DMS153 treated with DMSO at 0.1 percent for 48 hours (cell line): ENCODE measurements around the gene KCNJ10.

Experiments
- DNase-seq: peaks from one replicate; lab custom pipeline; 2025; ENCODE audit not compliant: unreplicated experiment; lab: John Stamatoyannopoulos, UW

KCNJ10 gene

DNA sequence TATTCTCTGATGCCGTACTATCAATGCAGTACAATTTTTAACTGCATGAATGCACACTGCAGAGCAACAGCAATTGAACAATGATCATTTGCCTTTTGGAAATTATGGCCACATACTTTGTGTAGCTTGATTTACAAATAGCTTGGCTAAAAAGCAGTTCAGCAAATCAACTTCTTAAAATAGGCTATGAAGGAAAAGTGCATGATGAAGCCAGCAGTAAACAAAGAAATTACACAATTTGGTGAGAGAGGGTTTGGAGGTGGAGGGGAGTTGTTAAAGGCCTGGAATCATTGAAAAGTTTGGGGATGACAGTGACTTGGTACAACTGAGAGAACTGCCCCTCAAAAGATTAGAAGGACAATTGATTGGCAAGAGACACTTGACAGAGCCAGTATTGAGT, 44.6 kb downstream of the KCNJ10 start:
- no peak for DNase-seq

DNA sequence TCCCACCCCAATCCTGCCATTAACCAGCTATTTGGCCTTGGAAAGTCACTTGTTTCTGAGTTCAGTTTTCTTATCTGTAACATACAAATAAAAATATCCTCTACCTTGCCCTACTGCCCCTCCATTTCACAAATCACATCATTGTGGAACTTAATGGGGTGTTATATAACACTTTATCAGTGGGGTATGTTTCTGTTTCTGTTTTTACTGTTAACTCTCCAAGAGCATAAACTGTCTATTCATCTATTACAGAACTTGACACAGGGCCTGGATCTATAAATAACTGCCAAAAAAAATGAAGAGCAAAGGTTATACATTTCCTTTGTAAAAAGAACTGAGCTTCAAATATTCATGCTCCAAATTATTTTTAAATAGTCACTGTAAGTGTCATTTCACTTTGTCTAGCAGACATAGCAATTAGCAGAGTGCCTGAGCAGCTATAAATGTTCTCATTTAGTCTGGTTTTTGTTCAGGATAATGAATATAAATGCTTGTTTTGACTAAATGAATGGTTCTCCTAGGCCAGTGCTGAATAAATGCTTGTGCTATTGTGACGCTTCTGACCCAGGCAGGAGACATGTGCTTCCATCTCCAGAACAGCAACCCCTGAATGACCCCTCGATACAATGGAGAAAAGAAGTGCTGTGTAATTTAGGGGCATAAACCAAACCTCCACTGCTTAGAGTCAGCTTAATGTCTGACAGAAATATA, 45.6 kb downstream of the KCNJ10 start:
- no peak for DNase-seq

DNA sequence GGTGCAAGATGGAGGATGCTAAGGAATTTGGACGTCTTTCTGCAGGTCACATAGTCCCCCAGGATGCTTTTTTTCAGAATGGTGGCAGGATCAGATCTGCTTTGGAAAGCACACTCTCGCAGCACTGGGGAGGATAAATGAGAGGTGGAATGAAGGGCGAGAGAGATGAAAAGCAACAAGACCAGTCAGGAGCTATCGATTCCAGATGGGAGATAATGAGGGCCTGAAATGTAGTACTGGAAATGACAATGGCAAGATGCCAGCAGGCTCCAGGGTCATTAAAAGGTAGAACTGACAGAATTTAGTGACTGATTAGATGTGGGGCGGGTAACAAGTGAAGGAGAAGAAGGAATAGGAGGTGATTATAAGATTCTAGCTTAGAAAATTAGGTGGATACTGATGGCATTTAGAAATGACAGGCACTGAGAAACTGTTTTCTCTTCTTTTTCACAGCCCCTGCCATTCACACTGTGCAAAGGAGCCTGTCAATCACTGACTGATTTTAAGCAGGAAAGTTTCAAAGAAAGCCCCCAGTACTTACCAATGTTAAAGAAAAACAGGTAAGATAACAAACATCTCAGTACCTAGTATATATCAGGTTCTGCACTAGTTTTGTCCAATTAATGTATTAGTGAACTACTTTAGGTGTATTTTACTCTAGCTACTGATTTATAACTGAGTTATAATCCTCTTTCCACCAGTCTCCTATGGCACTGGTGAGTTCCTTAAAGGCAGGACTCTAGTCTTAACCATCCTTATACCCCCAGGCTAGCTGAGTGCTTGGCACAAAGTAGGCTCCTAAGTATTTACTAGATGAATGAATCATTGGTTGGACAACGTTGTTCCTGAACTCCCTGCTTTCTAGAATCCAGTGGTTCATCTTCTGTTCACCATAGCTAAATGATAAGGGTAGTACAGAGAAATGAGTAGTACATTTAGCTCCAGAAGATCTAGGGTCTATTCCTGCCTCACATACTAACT, 47.3 kb downstream of the KCNJ10 start:
- DNase-seq: no peak

DNA sequence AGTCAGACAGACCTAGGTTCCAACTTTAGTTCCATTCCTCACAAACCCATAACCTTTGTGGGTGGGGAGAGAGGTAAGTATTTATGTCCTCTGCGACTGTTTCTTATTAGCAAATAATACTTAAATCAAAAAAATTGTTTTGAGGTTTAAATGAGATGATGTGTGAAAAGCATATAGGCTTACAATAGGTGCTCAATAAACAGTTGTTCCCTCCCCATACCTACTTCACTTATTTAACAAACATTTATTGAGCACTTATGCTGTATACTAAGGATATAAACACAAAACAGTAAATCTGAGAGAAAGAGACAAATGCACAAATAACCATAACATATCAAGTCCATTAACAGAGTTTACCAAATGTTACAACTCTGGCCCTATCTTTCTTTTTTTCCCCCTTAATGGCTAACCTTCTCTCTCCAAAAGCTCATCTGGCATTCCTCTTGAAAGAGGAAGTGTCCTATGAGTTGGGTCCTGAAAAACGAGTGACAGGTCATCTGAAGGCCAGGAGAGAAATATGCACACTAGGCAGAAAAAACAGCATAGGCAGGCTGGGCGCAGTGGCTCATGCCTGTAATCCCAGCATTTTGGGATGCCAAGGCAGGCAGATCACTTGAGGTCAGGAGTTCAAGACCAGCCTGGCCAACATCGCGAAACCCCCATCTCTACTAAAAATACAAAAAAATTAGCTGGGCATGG, 48.4 kb downstream of the KCNJ10 start:
- no peak for DNase-seq

DNA sequence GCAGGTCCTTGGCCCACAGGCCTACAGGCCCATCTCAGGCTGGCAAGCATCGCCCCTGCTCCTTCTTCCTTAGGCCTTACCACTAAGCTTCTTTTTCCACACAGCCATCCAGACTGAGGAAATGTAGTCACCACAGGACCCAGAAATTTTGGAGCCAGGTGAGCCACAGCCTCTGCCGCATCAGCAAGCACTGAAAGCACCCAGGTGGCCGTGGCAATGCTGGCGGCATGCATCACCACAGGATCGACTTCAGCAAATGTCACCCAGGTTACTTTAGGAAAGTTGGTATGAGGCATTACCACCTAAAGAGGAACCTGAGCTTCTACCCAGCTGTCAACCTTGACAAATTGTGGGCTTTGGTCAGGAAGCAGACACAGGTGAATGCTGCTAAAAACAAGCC, 49.8 kb downstream of the KCNJ10 start:
- DNase-seq: no peak

DNA sequence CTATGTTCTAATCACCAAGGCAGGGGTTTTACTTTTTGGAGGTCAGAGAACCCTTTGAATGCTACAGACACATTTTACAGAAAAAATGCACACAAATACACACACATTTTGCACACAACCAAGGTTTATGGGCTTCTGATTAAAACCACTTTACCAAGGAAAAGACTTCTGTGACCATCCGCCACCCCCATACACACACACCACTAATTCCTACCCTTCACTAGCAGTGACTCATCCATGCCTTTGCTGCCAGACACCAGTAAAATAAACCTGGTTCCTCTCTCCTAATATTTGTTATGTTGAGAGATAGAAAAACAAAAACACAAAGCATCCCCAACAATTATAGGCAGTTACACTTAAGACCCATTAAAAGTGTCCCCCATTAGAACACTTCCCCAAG, 51.1 kb downstream of the KCNJ10 start:
- DNase-seq: no peak

DNA sequence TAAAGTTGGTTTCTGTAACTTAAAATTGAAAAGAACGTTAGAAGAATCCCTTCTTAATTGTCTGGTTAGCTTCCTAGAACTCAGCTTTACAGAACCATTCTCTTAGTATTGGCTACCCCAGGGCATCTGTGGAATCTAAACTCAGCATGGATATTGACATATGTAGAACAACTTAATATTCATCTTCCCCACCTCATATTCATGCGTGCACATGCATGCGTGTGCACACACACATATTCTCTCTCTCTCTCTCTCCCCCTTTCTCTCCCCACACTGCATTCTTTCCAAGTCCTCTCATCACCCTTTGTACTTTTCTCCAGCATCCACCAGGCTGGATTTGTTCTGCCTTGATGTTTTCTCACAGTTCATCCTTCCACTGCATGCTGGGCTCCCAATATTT, 51.6 kb downstream of the KCNJ10 start:
- DNase-seq: no peak

DNA sequence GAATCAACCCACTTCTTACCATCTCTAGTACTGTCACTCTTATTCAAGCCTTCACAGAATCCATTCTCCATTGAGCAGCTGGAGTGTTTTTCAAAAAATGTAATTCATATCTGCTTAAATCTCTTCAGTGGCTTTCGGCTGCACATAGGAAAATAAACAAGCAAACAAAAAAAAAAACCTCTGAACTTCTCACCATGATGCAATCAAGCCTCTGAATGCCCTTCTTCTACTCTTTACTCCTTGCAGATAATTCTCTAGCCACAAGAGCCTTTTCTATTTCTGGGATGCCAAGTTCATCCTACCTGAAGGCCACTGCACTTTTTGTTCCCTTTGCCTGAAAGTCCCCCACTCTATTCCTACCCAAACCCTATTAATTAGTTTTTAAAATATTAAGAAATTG, 52.4 kb downstream of the KCNJ10 start:
- no peak for DNase-seq

DNA sequence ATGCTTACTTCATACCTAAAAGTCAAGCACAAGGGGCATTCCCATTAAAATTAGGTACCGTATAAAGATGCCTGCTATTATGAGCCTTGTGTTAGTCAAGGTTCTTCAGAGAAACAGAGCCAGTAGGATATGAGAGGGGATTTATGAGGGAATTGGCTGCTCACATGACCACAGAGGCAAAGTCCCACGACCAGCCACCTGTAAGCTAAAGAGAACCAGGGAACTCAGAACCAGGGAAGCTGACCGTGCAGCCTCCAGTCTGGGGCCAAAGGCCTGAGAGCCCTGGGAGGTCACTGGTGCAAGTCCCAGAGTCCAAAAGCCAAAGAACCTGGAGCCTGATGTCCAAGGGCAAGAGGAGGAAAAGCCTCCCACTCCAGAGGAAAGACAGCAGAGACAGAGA, 58.2 kb downstream of the KCNJ10 start:
- no peak for DNase-seq

DNA sequence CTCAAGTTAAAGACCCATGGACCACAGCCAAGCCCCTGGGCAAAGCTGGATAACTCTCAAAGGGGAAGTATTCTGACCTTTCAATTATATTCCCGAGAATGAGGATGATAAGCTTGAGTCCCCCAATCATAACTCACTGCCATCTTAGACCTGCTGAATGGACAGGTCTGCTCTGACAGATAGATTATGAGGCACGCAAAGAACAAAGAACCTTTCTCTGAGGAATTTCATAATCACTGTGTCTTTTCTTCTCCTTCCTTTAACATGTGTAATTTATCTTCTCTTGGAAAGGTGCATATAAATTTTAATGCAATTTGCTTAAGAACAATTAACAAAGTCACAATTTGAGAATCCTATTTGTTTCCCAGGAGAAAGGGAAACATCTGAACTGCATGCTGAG, 60.2 kb downstream of the KCNJ10 start:
- DNase-seq: no peak

DNA sequence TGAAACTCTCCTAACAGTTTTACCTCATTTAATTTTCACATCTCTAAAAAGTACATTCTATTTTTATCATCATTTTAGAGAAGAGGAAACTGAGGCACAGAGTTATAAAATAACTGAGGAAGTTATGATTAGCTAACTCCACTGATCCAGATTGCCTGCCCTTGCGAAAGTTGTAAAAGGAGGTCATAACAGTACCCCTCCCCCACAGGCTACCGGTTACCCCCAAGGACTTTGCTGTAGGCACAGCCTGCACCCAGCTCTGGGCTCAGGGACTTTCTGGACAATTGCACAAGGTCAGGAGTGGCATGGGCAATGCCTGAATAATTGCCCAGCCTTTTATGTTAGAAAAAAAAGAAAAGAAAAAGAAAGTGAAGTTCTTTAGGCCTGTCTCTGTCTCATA, 60.9 kb downstream of the KCNJ10 start:
- DNase-seq: no peak

DNA sequence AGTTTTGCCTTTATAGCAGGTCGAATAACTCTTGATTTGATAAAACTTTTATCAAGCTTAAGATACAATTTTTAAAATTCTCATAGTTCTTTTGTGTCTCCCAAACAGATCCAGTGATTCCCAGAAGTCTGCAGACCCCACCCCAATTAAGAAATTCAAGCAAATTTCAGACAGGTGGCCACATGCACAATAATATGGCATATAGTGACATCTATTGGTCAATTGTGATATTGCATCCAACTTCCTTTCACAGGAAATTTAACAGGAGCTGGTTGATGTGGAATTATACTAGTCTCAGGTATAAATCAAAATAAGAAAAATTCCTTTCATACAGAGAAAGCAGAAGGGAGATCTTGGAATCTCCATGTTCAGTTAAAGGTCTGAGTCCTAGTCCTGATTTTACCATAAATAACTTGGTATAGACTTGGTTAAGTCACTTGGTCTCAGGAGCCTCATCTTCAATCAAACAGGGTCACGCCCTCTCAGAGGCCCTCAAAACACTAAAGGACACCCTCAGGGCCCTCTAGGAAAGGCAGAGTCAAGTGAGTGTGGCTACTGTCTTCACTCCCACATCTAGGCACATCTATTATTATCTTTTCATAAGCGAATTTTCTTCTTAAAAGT, 62.3 kb downstream of the KCNJ10 start:
- peak; percentile 44 for DNase-seq

DNA sequence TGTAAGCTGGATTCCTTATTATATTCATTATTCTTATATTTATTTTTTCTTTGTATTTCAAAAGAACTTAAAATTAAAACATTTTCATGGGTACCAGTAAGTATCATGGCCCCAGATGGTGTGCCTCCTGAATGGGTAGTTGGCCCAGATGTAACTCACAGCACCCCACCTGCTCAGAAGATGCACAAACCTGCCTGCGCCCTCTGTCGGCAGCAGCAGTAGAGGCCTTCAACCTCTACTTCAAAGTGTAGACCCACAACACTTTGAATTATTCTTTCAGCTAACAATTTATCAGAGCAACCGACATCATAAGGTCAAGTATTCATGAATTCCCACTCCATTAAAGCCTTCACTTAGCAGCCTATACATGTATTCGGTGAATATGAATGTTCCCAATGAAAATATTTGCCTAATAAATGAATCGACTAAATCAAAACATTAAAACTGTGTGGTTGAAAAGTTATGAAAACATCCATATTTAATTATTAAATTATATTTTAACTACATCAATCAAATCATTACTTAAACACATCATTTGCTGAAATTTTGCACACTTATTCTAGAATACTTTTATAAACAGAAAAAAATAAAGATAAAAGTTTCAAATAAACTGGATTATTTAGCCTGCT, 63.5 kb downstream of the KCNJ10 start:
- peak; percentile 86 for DNase-seq

DNA sequence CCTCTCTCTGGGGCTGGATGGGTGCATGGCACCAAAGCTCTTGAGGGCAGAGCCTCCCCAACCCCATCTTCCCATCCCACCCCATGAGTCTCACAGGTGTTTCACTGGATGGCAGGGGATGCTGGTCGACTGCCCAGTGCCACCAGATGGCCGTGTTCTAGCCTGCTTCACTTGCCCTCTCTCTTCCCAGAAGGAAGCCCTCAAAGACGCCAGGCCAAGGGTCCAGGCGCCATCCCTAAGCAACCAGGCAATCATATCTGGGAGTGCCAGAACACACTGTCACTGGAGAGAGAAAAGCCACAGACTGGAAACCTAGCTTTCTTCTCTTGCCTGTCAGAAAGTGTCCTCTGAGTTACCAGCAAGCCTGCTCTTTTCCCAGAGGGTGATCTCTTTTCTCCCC, 64.9 kb downstream of the KCNJ10 start:
- no peak for DNase-seq

DNA sequence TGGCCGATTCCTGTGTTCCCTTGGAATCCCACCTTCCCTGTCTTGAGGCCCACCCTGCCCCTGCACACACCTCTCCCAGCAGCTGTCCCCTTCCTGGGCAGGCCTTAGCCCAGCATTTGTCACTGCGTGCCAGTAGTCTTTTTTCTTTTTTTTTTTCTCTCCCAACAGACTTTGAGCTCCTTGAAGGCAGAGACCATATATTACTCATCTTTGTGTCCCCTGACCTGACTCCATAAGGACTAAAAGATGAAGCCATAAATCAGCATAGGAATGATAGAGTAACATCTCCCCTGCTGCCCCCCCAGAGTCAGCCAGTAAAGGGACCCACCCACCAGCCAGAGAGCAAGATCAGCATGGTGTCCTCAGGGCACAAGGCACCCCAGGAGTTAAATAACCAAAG, 65.5 kb downstream of the KCNJ10 start:
- no peak for DNase-seq

DNA sequence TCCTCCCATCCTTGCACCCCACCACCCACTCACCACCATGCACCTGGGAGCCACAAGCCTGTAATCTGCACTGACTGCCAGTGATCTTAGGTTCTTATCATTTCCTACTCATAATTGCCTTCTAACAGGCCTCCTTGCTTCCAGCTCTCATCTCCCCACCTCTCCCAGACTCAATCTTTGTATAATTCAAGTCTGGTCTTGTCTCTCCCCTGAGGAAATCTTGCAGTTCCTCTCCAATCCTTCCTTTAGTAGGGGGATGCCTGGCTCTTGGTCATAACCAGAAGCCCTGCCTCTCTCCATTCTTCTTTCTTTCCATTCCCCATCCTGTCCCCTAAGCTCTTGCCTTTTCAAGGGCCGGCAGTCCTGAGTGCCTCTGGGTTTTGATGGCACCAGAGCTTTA, 66.0 kb downstream of the KCNJ10 start:
- DNase-seq: no peak

DNA sequence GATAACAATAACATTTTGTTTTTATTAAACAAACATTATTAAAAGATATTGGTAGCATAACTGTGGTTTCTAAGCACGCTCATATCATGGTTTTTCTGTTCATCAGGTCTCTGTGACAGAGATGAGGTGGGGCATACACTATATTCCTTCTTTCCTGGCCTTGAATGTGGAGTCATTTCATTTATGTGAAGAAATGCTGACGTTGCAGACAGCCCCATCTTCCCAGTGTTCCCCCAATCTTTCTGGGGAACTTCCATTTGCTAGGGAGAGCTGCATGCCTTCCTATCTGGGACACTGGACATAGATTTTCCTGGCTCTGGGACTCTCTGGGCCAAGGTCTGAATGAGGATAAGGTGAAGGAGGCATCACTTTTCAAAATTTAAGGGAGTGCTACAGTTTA, 68.5 kb downstream of the KCNJ10 start:
- DNase-seq: no peak

DNA sequence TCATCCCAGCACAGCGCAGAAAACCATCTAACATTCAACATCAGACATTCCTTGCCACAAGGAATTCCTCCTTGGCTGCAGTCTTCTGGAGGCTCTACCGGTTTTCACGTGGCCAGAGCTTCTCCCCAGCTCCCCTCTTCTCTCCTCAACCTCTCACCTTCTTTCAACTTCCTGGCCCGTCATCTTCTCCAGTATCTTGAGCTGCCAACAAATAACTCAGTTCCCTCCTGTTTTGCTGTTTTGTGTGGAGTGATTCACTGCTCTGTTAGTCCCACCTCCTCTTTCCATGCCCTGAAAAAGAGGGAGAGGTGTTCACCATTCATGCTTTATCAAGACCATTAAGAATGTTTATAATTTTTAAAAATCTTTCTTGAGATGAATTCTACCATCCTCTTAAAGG, 70.8 kb downstream of the KCNJ10 start:
- no peak for DNase-seq

DNA sequence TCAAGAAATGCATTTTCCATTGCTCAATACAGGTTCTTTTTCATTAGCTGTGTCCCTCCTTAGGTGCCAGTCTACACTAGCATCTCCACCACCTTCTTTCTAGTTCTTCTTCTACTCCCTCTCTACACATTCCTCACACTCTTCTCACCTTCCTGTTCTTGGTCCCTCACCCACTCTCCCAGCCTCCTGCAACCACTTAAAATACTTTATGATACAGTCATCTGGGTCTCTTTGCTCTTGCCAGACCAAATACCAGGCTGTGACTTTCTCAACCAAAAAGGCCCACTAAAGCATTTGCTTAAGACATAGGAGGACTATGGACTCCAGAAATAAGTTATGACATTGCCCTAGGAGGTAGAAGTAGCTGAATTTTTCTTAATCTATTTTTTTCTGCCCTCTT, 73.3 kb downstream of the KCNJ10 start:
- no peak for DNase-seq

DNA sequence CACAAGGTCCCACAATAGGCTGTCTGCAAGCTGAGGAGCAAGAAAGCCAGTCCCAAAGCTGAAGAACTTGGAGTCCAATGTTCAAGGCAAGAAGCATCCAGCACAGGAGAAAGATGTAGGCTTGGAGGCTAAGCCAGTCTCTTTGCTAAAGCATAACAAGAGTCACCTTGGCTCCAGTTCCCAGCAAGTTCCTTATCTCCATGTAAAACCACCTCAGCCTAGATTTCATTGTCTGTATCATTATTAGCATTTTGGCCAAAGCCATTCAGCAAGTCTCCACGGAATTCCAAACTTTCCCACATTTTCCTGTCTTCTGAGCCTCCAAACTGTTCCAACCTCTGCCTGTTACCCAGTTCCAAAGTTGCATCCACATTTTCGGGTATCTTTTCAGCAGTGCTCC, 75.1 kb downstream of the KCNJ10 start:
- no peak for DNase-seq

DNA sequence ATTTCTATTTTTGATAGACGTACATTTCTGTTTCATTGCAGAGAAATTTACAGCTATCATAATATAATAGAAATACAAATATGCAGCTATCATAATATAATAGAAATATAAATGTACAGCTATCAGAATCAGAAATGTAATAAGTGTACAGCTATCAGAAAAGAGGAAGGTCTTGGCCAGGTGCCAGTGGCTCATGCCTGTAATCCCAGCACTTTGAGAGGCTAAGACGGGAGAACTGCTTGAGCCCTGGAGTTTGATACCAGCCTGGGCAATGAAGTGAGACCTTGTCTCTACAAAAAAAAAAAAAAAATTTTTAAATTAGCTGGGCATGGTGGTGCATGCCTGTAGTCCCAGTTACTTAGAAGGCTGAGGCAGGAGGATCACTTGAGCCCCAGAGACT, 76.0 kb downstream of the KCNJ10 start:
- no peak for DNase-seq
